NCI-H2171 treated with DMSO at 0.1 percent for 48 hours (cell line): Measurements from ENCODE around the gene PSTPIP1.

Source experiments
- DNase-seq: peaks from one replicate; lab custom pipeline; 2025; lab: John Stamatoyannopoulos, UW

The PSTPIP1 gene

DNA sequence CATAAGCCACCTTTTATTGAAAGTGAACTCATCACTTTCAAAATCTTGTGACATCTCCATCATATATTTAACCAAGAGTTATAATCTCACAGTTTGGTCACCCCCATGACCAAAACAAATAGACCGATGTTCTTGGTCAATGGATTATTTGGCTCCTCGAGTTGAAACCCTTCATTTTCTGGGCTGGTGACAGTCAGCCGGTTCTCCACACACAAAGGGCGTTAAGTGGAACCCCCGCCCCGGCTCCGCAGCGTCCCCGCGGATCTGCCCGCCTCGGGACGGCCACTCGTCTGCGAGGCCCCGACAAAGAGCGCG lies 75.2 kb downstream of the PSTPIP1 start:
- DNase-seq: no peak

GRCh38 chr15:77070495-77071304 lies 75.8 kb downstream of the PSTPIP1 start, which contains the start of gene TSPAN3:
TSPAN3 (minus strand) TSS chr15:77071109; CDS start chr15:77070954, 155 bp downstream.
- DNase-seq: peak; percentile 94

GRCh38 chr15:77071305-77072223 lies 76.6 kb downstream of the PSTPIP1 start:
- no peak for DNase-seq

GRCh38 chr15:77074350-77074749 lies 79.4 kb downstream of the PSTPIP1 start:
- DNase-seq: no peak

DNA sequence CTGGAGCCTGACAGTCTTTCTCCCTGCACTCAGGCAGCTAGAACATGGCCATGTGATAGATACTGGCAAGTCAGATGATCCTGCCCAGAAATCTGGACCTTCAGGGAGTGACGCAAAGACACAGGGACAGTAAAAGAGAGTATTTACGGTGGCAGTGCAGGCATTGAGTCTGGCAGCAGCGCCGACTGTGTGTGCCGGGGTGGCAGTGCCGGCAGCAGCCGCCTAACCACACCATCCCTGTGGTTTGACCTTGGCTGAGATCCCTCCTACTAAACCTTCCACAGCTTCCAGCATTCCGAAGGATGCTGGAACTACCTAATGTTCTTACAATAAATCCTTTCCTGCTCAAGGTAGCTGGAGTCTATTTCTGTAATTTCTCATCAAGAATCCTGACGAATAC lies 80.6 kb downstream of the PSTPIP1 start:
- no peak for DNase-seq

GRCh38 chr15:77076323-77076915 lies 81.5 kb downstream of the PSTPIP1 start:
- no peak for DNase-seq

GRCh38 chr15:77081971-77082370 lies 87.0 kb downstream of the PSTPIP1 start:
- DNase-seq: no peak

DNA sequence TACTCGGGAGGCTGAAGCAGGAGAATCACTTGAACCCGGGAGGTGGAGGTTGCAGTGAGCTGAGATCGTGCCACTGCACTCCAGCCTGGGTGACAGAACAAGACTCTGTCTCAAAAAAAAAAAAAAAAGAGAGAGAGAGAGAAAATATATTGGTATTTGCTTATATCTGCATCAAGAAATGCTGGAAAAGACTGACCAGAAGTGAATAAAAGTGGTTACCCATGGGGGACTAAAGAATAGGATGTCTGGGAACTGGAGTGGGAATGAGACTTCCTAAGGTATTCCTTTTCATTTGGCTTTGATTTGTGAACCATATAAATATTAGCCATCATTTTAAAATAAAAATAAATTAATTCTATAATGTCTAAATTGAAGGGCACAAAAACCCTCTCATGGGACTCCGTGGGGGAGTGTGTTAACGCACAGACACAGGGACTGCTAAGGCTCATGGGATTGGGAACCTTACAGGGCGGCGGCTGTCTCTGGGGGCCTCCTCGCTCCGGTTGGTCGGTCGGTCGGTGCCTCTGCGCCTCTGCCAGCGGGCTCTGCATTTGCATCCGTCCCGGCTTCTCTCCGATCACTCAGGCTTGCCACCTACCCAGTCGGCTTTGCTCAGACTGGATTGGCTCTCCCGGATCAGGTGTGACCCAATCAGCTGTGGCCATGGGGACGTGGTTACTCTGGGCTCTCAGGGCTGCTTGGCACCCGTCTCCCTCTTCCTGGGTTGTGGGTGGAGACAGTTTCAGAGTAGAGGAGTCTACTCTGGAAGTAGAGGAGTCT lies 88.6 kb downstream of the PSTPIP1 start:
- DNase-seq: peak; percentile 97

GRCh38 chr15:77084436-77084835 lies 89.5 kb downstream of the PSTPIP1 start:
- DNase-seq: no peak

DNA sequence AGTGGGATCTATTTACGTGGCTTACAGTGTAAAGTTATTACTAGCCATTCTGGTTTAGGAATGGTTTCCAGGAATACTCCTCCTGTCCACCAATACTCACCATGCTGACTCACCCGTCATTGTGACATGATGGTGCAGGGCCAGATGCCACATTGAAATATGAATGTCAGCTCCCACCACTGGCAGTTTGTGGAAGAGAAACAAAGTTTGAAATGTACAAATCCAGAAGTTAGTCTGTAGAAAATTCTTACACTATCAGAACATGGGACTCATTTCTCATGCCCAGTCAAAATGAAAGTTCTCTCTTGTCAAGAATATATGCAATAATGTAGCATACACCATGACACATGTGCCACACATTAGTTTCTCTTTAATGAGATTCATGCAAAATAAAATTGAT lies 90.4 kb downstream of the PSTPIP1 start:
- DNase-seq: no peak
